ENCODE data around the gene LRRC59.

GRCh38 chr17:50354776-50355175, 42.5 kb downstream of the LRRC59 start:
- TF ChIP-seq CTCF (IDR thresholded peaks at IDR 0.05): no peak
- no peak for TF ChIP-seq POLR2A (IDR thresholded peaks at IDR 0.05)
